BJ (cell line): ENCODE results near the gene PRND. TPM values are rescaled to one million over a fixed set of nuclear protein-coding genes. Genes with fewer than 3 reads are reported as not detected.

ENCODE experiments used
- CTCF ChIA-PET: fragments of 350-600 bp; formaldehyde crosslinking; extraction: SDS; loops from one replicate; lab custom pipeline; 2021; ENCODE audit warnings: antibody characterized with exemption, inconsistent platforms; lab: Yijun Ruan, JAX
- POLR2A ChIA-PET: fragments of 300-600 bp; sonication (Branson Sonifier 250); formaldehyde crosslinking; extraction: SDS; loops from one replicate; lab custom pipeline; 2021; ENCODE audit warnings: antibody characterized with exemption; lab: Charles Lee
- DNase-seq: peaks from one replicate; pipeline ENCODE4 v3.0.0-alpha.2; 2011; ENCODE audit warnings: low read depth
- H3K27me3 ChIP-seq: 2 replicates; pipeline ENCODE4 v1.6.0; 2011; ENCODE audit warnings: low read length; ENCODE audit not compliant: control insufficient read depth, insufficient read depth
- H3K36me3 ChIP-seq: 2 replicates; pipeline ENCODE4 v1.5.1; 2011; ENCODE audit warnings: low read length; ENCODE audit not compliant: control insufficient read depth, insufficient read depth
- H3K4me3 ChIP-seq: 2 replicates; pipeline ENCODE4 v1.5.1; 2011; ENCODE audit warnings: low read depth, mild to moderate bottlenecking, control low read depth, low read length
- polyA plus RNA-seq: library from polyadenylated mRNA; depleted of rRNA; stranded (reverse); fragments of >200 nt; gene quantifications from 2 replicates; pipeline ENCODE4 v1.2.3, GENCODE V29; 2011
- TF ChIP-seq, protein P1 (sequence below): IDR thresholded peaks from 2 replicates; pipeline ENCODE4 v1.5.1; 2011; ENCODE audit warnings: low read depth, mild to moderate bottlenecking, control low read depth, inconsistent platforms, low read length, moderate library complexity; ENCODE audit not compliant: insufficient read depth

Gene PRND
- polyA plus RNA-seq, 1 experiment = not detected

DNA sequence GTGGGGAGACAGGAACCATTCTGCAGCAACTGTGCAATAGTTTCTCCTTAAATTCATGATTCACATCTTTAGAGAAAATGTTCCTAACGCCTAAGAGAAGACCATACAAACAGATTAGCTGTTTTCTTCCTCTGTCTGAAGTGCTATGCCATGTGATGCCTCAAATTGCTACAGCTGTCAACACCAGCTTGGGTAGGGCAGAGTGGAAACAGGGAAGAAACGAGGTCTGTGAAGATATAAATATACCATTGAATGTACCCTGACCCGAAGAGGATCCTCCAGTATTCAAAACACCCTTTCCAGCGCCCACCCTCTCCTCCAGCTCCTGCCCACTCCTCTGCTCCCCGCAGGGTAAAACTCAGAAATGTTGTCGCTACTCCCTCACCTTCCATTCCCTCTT is 40.3 kb upstream of the PRND start:
- TF ChIP-seq, protein P1, sequence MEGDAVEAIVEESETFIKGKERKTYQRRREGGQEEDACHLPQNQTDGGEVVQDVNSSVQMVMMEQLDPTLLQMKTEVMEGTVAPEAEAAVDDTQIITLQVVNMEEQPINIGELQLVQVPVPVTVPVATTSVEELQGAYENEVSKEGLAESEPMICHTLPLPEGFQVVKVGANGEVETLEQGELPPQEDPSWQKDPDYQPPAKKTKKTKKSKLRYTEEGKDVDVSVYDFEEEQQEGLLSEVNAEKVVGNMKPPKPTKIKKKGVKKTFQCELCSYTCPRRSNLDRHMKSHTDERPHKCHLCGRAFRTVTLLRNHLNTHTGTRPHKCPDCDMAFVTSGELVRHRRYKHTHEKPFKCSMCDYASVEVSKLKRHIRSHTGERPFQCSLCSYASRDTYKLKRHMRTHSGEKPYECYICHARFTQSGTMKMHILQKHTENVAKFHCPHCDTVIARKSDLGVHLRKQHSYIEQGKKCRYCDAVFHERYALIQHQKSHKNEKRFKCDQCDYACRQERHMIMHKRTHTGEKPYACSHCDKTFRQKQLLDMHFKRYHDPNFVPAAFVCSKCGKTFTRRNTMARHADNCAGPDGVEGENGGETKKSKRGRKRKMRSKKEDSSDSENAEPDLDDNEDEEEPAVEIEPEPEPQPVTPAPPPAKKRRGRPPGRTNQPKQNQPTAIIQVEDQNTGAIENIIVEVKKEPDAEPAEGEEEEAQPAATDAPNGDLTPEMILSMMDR = no peak
- ChIA-PET CTCF (interaction anchor here (0.6 to 0.9 kb wide), 2 partner anchors 76 to 226 kb away, joined by 3 to 4 read pairs; no protein-coding TSS in a partner anchor), POLR2A (interaction anchor here (0.6 kb wide), 1 partner anchor 58 kb away, joined by 8 read pairs; no protein-coding TSS in a partner anchor)
- Histone ChIP-seq H3K27me3 (0 out of 2 replicates have a peak, but pooled peaks cover 1% of the 10 kb centered on the region), H3K4me3 (no peak overlapping the region), H3K36me3 (no peaks in the 10 kb centered on the region)
- no peak for DNase-seq

DNA sequence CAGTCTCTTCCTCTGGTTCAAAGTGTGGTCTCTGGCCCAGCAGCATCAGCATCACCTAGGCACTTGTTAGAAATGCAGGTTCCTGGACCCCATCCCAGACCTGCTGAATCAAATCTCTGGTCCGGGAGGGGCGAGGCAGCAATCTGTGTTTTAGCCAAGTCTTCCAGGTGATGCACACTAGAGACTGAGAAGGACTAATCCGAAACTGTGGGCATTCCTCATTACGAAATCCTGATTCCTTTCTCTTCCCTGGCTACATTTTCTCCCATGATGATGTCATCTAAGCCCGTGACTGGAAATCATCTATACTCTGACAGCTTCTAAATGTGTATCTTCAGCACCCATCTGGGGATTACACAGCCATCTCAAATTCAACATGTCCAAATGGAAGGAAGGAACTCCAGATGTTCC is 39.7 kb upstream of the PRND start:
- 0 out of 2 replicates have a peak, but pooled peaks cover 1% of the 10 kb centered on the region for H3K27me3 ChIP-seq
- TF ChIP-seq, protein P1 = no peak
- ChIA-PET CTCF (interaction anchor here (0.9 kb wide), 1 partner anchor 76 kb away, joined by 3 read pairs; no protein-coding TSS in a partner anchor), POLR2A (interaction anchor here (0.6 kb wide), 1 partner anchor 57 kb away, joined by 8 read pairs; no protein-coding TSS in a partner anchor)
- H3K36me3 ChIP-seq = no peaks in the 10 kb centered on the region
- no peak overlapping the region for H3K4me3 ChIP-seq
- DNase-seq = no peak

DNA sequence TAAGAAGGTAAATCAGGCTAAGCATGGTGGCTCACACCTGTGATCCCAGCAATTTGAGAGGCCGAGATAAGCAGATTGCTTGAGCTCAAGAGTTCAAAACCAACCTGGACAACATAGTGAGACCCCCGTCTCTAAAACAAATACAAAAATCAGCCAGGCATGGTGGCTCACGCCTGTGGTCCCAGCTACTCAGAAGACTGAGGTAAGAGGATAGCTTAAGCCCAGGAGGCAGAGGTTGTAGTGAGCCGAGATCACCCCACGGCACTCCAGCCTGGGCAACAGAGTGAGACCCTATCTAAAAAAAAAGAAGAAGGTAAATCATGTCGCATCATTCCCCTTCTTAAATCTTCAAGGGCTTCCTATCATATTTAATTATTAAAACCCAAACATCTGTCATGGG is 39.0 kb upstream of the PRND start:
- Histone ChIP-seq H3K36me3 (no peaks in the 10 kb centered on the region), H3K27me3 (0 out of 2 replicates have a peak, but pooled peaks cover 1% of the 10 kb centered on the region), H3K4me3 (no peak overlapping the region)
- POLR2A ChIA-PET = no interaction called here
- TF ChIP-seq, protein P1 = no peak
- CTCF ChIA-PET = no interaction called here
- DNase-seq = no peak

DNA sequence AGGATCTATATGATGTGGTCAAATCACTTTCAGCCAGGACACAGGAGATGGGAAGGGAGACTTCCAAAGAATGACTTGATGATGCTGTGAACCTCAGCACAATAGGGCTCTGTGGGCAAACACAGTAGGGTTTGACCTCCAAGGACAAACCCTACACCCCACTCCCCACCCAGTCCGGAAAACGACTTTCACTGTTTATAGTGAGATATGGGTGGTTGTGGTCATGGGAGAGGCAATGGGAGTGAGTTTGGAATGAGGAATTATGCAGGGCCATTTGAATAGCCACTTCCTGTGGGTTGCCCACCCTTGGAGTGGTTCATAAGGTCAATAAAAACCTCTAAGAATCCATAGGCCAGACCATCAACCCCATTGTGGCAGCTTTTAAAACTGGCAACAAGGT is 38.4 kb upstream of the PRND start:
- POLR2A ChIA-PET = no interaction called here
- no peaks in the 10 kb centered on the region for H3K27me3 ChIP-seq
- no peak for DNase-seq

DNA sequence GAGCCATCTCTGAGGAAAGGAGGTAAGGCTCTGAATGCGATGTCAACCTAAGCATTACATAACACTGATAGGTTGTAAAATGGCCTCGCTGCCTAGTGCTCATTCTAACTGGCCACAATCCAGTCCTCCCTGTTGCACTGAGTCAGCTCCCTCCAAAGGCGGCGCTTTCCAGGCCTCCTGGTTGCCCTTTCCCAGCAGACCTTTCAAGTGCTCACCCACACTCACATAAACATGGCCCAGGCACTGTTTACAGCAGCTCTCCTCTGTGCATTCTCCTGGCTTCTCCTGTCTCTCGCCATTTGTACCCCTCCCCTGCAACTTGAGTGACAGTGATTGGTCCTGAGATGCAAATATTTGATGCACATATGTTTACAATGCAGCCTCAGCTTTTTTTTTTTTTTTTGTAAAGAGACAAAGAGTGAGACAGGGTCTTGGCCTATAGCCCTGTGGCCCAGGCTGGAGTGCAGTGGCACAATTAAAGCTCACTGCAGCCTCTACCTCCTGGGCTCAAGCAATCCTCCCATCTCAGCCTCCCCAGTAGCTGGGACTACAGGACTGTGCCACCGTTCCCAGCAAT is 36.8 kb upstream of the PRND start:
- ChIA-PET POLR2A (interaction anchor here (0.7 kb wide), 1 partner anchor 135 kb away, joined by 7 read pairs; no protein-coding TSS in a partner anchor), CTCF (interaction anchor here (1.2 to 1.3 kb wide), 3 partner anchors 10 to 35 kb away, joined by 3 to 4 read pairs (median 4); no protein-coding TSS in a partner anchor)
- Histone ChIP-seq H3K36me3 (no peaks in the 10 kb centered on the region), H3K27me3 (no peaks in the 10 kb centered on the region), H3K4me3 (no peak overlapping the region)
- DNase-seq = no peak
- TF ChIP-seq, protein P1 = no peak

More for the DNA sequence above, 38.4 kb upstream of the PRND start:
- CTCF ChIA-PET = no interaction called here
- H3K4me3 ChIP-seq = no peak overlapping the region
- H3K36me3 ChIP-seq = no peaks in the 10 kb centered on the region
- TF ChIP-seq, protein P1 = no peak
